Erythroblast (primary cell): ENCODE measurements around the gene HIPK4.
"Not testable (repeated sequence)": the region's sequence is repeated elsewhere in the genome, so short reads cannot be mapped to it uniquely, and the experiment has no call there.

Source experiments
- GATA1 ChIP-seq: IDR thresholded peaks from 2 replicates; pipeline ENCODE4 v1.6.1; 2011; ENCODE audit warnings: low read depth, mild to moderate bottlenecking, control low read depth, low read length, moderate library complexity
- POLR2A ChIP-seq: IDR thresholded peaks from 2 replicates; pipeline ENCODE4 v1.6.1; 2011; ENCODE audit warnings: mild to moderate bottlenecking, low read length

- TF ChIP-seq POLR2A, GATA1: not testable (repeated sequence)
Observed at GRCh38 chr19:40428197-40428596, 38.2 kb upstream of the HIPK4 start.
